ENCODE results near the gene VPS37C. TPM values are rescaled to one million over a fixed set of nuclear protein-coding genes. Genes with fewer than 3 reads are reported as not detected.

VPS37C gene
- total and polyA plus RNA-seq, 9 of the 15 experiments (the other 6 are each of a cell fraction or from before 2014, with no cell fraction given) = 0.62 to 29.8 (median 11.5) TPM

DNA sequence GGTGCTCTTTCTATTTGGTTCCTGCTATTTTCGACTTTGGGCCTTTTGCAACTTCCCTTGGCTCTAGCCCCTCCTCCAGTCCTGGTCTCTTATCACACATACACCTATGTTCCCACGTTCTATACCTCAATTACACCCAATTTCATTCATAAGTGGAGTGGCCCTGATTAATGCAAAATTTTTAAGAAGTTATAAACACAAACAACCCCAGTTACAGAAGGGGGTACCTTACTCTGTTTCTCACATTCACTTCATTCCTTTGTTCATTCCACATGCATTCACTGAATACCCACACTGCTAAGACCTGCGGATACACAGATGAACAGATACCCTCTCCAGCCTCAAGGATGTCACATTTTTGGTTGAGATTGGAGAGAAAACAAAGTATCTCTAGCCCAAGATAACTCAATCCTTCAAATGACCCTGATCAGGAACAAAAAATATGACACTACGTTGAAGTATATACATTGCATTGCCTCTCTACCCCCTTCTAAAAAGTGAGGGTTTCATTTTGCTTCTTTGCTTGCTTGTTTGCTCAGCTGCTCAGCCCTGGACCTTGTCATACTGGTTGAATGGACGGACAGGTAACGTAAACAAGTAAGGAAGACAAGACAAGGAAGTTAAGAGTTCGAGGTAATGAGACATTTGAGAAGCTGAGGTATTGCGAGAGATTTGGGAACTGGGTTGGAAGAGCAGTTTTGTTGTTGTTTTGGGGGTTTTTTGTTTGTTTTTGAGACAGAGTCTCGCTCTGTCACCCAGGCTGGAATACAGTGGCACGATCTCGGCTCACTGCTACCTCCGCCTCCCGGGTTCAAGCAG lies 3.6 kb upstream of the VPS37C start (continued):
- TF ChIP-seq, protein P1, sequence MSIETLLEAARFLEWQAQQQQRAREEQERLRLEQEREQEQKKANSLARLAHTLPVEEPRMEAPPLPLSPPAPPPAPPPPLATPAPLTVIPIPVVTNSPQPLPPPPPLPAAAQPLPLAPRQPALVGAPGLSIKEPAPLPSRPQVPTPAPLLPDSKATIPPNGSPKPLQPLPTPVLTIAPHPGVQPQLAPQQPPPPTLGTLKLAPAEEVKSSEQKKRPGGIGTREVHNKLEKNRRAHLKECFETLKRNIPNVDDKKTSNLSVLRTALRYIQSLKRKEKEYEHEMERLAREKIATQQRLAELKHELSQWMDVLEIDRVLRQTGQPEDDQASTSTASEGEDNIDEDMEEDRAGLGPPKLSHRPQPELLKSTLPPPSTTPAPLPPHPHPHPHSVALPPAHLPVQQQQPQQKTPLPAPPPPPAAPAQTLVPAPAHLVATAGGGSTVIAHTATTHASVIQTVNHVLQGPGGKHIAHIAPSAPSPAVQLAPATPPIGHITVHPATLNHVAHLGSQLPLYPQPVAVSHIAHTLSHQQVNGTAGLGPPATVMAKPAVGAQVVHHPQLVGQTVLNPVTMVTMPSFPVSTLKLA (conservative IDR thresholded peaks at IDR 0.05) = 0 out of 4 replicates have a peak, but pooled peaks of 1 of the 2 experiments have one; percentile 3
- no peak for TF ChIP-seq SMAD3 (CRISPR knock-in tag; conservative IDR thresholded peaks at IDR 0.05)
- TF ChIP-seq MEIS2 (IDR thresholded peaks at IDR 0.05; ENCODE audit: partially characterized antibody) = no peak
- no peak for TF ChIP-seq MCM2 (IDR thresholded peaks at IDR 0.05; ENCODE audit: low read depth)
- no peak for TF ChIP-seq MYC (IDR thresholded peaks at IDR 0.05; ENCODE audit: low read depth, low read length)
- TF ChIP-seq MYC (CRISPR knock-in tag; IDR thresholded peaks at IDR 0.05; ENCODE audit: borderline replicate concordance, low read depth) = no peak
- no peak for TF ChIP-seq ILK (tag; IDR thresholded peaks at IDR 0.05; ENCODE audit: borderline replicate concordance, low read depth)
- TF ChIP-seq HOXB6 (CRISPR knock-in tag; IDR thresholded peaks at IDR 0.05; ENCODE audit: borderline replicate concordance) = no peak
- TF ChIP-seq MED1 (CRISPR knock-in tag; IDR thresholded peaks at IDR 0.05; ENCODE audit: borderline replicate concordance) = no peak
- no peak for TF ChIP-seq ZNF3 (CRISPR knock-in tag; IDR thresholded peaks at IDR 0.05)
- no peak for TF ChIP-seq NFATC3 (IDR thresholded peaks at IDR 0.05)
- 0 out of 2 replicates have a peak, but pooled peaks have one; percentile 36 for TF ChIP-seq NBN (IDR thresholded peaks at IDR 0.05; ENCODE audit: low read depth)
- TF ChIP-seq PHB2 (IDR thresholded peaks at IDR 0.05; ENCODE audit: low read depth) = 0 out of 2 replicates have a peak, but pooled peaks have one; percentile 6
- TF ChIP-seq MCM3 (IDR thresholded peaks at IDR 0.05) = no peak
- TF ChIP-seq TRIM24 (IDR thresholded peaks at IDR 0.05) = no peak
- TF ChIP-seq ZNF274 (IDR thresholded peaks at IDR 0.05; ENCODE audit: borderline replicate concordance, low read depth, low read length) = no peak
- TF ChIP-seq ARID3A (IDR thresholded peaks at IDR 0.05; ENCODE audit: borderline replicate concordance, low read depth, low read length) = 0 out of 2 replicates have a peak, but pooled peaks have one; percentile 21
- TF ChIP-seq MTA3 (IDR thresholded peaks at IDR 0.05; ENCODE audit: borderline replicate concordance) = 0 out of 2 replicates have a peak, but pooled peaks have one; percentile 3
- no peak for TF ChIP-seq IRF2 (CRISPR knock-in tag; IDR thresholded peaks at IDR 0.05)
- TF ChIP-seq, protein P2, sequence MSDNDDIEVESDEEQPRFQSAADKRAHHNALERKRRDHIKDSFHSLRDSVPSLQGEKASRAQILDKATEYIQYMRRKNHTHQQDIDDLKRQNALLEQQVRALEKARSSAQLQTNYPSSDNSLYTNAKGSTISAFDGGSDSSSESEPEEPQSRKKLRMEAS (CRISPR knock-in tag; IDR thresholded peaks at IDR 0.05) = no peak
- no peak for TF ChIP-seq THAP12 (CRISPR knock-in tag; IDR thresholded peaks at IDR 0.05)
- TF ChIP-seq, protein P3, sequence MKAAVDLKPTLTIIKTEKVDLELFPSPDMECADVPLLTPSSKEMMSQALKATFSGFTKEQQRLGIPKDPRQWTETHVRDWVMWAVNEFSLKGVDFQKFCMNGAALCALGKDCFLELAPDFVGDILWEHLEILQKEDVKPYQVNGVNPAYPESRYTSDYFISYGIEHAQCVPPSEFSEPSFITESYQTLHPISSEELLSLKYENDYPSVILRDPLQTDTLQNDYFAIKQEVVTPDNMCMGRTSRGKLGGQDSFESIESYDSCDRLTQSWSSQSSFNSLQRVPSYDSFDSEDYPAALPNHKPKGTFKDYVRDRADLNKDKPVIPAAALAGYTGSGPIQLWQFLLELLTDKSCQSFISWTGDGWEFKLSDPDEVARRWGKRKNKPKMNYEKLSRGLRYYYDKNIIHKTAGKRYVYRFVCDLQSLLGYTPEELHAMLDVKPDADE (conservative IDR thresholded peaks at IDR 0.05; ENCODE audit: control insufficient read depth, low read depth, low read length) = no peak
